Measurements from ENCODE around the gene CAMSAP2. TPM values are rescaled to one million over a fixed set of nuclear protein-coding genes. Genes with fewer than 3 reads are reported as not detected.

CAMSAP2 gene
- polyA plus RNA-seq, 12 donors, result 17.9 to 36.7 (median 24.8) TPM; not detected in 1

DNA sequence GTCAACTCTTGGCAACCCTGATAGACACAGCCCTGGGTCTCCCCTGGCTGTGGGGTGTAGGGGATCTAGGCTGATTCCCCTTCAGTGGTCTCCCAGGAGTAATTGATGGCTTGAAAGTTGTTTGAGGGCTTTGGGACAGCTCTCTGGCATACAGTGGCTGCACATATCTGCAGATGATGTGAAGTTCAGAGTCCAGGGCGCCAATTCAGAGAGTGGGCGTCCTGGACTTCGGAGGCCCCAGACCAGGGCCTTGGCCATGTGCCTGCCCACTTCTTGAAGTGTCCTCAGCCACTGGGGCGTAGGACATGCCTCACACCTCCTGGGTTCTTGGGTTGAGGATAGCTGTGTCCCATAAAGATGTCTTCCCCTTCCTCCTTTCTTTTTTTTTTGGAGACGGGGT, 158.6 kb downstream of the CAMSAP2 start:
- no peak for DNase-seq

DNA sequence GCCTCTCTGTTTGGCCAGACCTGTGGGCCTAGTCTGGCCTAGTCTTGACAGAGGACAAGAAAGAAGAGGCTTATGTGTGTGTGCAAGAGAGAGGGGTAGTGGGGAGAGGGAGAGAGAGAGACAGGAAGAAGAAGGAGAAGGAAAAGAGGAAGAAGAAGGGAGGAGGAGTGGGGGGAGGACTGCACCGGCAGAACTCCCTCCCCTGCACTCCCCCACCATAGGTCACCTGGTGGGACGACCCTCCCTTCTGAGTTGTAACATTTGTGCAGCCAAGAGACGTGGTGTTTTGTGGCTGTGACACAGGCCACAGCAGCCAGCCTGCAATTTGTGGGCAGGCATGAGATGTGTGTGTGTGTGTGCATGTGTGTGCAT, 160.3 kb downstream of the CAMSAP2 start:
- DNase-seq, result no peak

DNA sequence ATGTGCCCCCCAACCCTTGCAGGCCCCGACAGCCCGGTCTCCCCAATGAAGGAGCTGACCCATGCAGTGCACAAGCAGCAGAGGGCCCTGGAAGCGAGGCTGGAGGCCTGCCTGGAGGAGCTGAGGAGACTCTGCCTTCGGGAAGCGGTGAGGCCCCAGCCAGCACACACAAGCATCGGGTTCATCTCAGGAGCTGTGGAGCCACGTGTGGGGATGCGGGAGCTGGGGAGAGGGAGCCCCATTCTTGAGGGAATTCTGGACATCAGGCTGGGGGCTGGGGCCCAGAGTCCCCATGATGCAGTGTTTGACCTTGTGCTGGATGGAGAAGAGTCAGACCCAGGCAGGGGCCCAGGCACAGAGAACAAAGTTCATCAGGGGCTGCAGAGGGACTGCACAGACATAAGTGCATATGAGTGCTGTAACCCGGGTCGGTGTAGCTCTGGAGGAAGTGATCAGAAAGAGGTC, 160.8 kb downstream of the CAMSAP2 start:
- DNase-seq, result no peak

DNA sequence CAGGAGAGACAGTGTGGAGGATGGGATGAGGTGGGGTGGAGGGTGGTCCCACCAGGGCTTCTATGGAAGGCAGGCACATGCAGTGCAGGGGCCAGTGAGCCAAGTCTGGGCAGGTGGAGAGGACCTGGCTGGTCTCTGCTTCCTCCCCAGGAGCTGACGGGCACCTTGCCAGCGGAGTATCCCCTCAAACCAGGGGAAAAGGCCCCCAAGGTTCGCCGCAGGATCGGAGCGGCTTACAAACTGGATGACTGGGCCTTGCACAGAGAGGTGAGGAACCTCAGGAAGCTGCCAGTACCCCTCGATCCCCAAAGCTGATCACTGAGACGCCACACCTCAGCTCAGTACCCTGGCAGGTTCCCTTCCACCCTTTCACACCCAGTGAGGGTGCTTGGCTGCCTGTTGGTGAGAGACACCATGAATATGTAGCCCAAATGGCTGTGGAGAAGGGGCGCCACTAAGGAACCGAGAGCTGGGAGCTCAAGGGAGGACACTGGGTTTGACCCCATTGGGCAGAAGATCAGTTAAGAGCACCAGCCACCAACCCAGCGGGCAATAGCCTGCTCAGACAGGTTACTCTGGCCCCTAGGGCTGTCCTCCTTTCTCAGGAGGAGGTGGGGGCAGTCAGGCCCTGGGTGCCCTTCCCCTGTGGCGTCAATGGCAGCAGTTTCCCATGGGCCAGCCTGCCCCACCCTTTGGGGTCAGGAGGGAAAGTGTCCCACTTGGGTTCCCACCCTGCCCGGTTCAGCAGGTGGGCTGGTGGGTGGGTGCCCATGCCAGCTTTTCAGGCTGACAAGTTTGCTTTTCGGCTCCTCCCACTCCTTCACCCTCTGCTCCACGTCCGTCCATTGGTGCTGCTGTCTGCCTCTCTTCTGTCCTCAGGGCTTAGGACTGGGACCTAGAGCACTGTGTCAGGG, 161.5 kb downstream of the CAMSAP2 start:
- DNase-seq, result no peak

DNA sequence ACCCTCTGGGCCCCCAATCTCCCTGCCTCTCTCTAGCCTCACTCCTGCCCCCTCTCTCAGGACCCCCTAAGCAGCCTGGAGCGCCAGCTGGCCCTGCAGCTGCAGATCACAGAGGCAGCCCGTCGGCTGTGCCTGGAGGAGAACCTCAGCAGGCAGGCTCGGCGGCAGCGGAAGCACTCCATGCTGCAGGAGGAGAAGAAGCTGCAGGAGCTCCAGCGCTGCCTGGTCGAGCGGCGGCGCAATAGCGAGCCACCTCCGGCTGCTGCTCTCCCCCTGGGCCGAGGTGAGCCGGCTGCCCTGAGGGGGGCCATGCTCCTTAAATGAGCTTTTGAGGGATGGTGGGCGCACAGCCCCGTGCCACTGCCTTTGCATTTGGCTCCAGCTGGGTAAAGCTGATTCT, 162.2 kb downstream of the CAMSAP2 start:
- no peak for DNase-seq

GRCh38 chr1:200901350-200901749, 162.7 kb downstream of the CAMSAP2 start:
- DNase-seq, result no peak

DNA sequence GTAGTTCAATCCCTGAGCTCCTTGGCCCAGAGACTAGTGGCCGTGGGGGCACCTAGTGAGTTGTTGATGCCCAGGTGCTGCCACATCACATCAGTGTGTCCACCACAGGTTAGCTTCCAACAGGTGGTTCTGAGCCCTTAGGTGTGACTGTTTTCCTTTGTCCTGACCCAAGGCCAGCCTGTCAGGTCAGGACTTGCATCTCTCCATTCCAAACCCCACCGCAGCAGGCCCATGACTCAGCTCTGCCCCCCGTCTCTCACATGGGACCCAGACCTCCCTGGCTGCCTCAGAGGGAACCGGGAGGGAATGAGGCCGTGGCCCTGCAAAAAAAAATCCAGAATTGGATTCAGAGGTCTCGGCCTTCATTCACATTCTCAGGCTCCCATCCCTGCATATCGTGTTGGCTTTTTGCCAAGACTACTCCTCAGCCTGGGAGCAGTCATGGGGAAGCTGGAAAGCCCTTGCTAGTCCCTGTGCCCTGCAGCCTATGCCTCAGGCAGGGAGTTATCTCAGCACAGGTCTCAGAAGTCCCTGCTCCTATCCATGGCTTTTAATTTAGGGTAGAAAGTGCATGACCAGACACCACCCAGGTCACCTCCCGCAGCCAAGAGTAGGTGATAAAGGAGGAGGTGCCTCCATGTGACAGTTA, 163.2 kb downstream of the CAMSAP2 start:
- no peak for DNase-seq

DNA sequence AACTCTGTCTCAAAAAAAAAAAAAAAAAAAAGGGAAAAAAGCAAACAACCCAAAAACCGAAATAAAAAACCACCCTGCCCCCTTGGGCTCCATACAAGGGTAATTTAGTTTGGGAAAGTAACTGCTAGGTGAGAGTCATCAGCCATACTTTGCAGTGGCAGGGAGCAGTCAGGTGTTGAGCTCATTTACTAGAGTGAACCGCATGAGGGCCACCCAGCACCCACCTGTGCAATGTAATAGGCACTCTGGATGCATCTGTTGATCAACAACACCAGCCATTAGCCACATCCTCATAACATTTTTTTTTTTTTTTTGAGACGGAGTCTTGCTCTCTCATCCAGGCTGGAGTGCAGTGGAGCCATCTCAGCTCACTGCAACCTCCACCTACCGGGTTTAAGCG, 165.1 kb downstream of the CAMSAP2 start:
- DNase-seq, result no peak

DNA sequence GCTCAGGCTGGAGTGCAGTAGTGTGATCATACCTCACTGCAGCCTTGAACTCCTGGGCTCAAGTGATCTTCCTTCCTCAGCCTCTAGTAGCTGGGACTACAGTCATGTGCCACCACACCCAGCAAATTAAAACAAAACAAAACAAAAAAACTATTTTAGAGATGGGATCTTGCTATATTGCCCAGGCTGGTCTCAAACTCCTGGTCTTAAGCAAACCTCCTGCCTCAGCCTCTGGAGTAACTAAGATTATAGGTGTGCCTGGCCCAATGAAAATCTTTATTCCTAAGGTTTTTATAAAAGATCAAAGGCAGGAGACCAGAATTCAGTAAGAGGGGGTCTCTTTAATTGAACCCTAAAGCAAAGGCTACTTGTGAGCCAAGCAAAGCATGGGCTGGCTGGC, 166.1 kb downstream of the CAMSAP2 start:
- DNase-seq, result no peak

DNA sequence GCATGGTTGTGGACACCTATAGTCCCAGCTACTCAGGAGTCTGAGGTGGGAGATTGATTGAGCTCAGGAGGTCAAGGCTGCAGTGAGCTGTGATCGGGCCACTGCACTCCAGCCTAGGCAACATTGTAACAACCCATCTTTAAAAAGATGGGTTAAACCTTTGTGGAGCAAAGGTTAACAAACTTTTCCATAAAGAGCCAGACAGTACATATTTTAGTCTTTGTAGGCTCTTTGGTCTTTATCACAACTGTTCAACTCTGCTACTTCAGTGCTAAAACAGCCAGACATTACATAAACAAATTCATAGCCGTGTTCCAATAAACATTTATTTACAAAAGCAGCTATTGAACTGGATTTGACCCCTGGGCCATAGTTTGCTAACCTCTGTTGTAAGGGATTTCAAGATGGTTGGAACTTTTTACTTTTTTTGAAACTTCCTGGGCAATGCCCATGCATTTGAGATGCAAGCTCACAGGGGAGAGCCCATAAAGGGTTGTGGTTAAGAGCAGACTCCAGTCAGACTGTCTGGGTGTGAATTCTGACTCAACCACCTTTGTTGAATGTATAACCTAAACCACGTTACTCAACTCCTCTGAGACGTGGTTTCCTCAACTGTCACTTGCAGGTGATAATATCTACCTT, 166.8 kb downstream of the CAMSAP2 start:
- no peak for DNase-seq

DNA sequence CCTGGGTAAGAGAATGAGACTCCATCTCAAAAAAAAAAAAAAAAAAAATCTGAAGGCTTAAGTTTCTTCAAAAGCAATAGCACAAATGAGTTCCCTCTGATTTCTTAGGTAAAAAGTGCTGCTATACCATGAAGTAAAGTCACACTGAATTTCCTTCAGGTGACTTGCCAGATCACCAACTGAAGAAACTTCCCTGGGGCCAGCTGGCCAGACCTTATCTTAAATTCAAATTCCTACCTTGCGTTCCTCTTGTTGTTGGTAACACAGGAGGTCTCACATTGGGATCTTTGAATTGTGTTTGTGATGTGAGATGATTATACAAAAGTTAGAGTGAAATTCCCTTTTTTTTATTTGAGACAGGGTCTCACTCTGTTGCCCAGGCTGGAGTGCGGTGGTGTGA, 167.8 kb downstream of the CAMSAP2 start:
- DNase-seq, result no peak

GRCh38 chr1:200907611-200908097, 169.0 kb downstream of the CAMSAP2 start:
- DNase-seq, result no peak

- DNase-seq, result no peak
Observed at GRCh38 chr1:200908191-200908868, 169.6 kb downstream of the CAMSAP2 start.

GRCh38 chr1:200909071-200909470, 170.4 kb downstream of the CAMSAP2 start:
- no peak for DNase-seq

GRCh38 chr1:200909757-200910239, 171.1 kb downstream of the CAMSAP2 start:
- DNase-seq, result no peak

Other genes starting within 250 kb of the CAMSAP2 start
- 1 to 10 TPM in 11 of 12 donors, not detected in 1; 2.3 to 5.7 (median 4.1) TPM for gene KIF14, start 118.1 kb upstream of the CAMSAP2 start, polyA plus RNA-seq (ENCODE audit: insufficient read length in 12 of 12)
- gene DDX59, start 69.0 kb upstream of the CAMSAP2 start, polyA plus RNA-seq (ENCODE audit: insufficient read length in 12 of 12), result 10 to 100 TPM in 11 of 12 donors, not detected in 1; 13.7 to 34.1 (median 19.3) TPM
- gene GPR25, start 134.1 kb downstream of the CAMSAP2 start, polyA plus RNA-seq (ENCODE audit: insufficient read length in 12 of 12), result not detected
- gene INAVA, start 156.0 kb downstream of the CAMSAP2 start, polyA plus RNA-seq (ENCODE audit: insufficient read length in 12 of 12), result 10 to 100 TPM in 2 of 12 donors, 1 to 10 TPM in 9, not detected in 1; 1.7 to 20.7 (median 2.8) TPM